Measurements from ENCODE around the gene GAGE12J.

DNA sequence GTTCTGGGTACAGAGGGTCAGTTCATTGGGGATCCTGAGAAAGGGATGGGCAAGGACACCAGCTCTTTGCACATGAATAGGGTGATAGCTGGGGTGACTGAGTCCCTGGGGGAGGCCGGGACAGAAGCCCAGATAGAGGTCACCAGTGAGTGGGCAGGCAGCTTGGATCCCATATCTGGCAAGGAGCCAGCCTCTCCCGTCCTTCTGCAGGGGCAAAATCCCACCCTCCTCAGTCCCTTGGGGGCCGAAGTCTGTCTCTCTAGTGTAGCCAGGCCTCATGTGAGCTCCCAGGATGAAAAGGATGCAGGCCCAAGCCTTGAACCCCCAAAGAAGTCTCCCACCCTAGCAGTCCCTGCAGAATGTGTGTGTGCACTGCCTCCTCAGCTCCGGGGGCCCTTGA, 35.3 kb upstream of the GAGE12J start:
- TF ChIP-seq, protein P1, sequence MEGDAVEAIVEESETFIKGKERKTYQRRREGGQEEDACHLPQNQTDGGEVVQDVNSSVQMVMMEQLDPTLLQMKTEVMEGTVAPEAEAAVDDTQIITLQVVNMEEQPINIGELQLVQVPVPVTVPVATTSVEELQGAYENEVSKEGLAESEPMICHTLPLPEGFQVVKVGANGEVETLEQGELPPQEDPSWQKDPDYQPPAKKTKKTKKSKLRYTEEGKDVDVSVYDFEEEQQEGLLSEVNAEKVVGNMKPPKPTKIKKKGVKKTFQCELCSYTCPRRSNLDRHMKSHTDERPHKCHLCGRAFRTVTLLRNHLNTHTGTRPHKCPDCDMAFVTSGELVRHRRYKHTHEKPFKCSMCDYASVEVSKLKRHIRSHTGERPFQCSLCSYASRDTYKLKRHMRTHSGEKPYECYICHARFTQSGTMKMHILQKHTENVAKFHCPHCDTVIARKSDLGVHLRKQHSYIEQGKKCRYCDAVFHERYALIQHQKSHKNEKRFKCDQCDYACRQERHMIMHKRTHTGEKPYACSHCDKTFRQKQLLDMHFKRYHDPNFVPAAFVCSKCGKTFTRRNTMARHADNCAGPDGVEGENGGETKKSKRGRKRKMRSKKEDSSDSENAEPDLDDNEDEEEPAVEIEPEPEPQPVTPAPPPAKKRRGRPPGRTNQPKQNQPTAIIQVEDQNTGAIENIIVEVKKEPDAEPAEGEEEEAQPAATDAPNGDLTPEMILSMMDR (IDR thresholded peaks at IDR 0.05; ENCODE audit: low read depth, low read length, poor library complexity, severe bottlenecking) = no peak
- no peak for TF ChIP-seq EZH2phosphoT487 (IDR thresholded peaks at IDR 0.05; ENCODE audit: borderline replicate concordance, low read length)
